NCI-H1436 (cell line): Measurements from ENCODE around the gene SLC17A9.
A peak's percentile ranks its signal among the peaks of the same experiment; 100 is the strongest.

ENCODE experiments used
- DNase-seq: peaks from one replicate; lab custom pipeline; 2025; lab: John Stamatoyannopoulos, UW

Gene SLC17A9

DNA sequence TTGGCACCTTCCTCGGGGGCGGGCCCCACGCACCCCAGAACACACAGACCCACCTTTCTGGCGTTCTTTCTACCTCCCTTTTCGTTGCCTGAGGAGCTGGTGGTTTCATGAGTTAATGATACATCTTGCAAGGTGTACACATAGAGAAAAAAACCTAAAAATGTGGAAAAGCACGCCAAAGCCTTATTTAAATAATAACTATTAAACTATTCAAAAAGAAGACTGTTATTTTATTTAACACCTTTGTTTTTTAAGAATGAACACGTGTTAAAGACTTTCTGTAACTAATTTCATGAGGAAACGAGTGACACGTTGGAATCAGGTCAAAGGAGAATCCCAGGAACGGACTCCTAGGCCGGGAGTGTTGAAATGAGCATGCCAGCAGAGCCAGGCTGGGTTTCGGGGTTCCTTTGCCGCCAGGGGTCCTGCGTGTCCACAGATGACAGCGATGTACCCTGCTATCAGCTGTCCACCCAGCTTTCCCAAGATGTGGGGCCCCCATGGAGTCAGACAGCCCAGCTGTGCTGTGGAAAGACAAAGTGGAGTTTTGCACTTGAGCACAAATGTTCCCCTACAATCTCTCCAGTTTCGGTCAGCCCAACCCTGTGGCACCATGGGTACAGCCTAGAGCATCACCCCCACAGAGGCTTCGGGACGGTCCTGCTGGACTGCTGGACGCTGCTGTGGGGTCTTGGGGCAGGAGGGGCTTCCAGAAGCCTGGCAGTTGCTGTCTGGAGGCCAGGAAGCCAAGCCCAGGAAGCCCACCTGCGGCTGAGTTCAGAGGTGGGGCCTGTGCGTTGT is 16.1 kb downstream of the SLC17A9 start:
- DNase-seq, result no peak

GRCh38 chr20:62969179-62969760 is 16.8 kb downstream of the SLC17A9 start:
- no peak for DNase-seq

GRCh38 chr20:62969939-62970306 is 17.4 kb downstream of the SLC17A9 start:
- no peak for DNase-seq

DNA sequence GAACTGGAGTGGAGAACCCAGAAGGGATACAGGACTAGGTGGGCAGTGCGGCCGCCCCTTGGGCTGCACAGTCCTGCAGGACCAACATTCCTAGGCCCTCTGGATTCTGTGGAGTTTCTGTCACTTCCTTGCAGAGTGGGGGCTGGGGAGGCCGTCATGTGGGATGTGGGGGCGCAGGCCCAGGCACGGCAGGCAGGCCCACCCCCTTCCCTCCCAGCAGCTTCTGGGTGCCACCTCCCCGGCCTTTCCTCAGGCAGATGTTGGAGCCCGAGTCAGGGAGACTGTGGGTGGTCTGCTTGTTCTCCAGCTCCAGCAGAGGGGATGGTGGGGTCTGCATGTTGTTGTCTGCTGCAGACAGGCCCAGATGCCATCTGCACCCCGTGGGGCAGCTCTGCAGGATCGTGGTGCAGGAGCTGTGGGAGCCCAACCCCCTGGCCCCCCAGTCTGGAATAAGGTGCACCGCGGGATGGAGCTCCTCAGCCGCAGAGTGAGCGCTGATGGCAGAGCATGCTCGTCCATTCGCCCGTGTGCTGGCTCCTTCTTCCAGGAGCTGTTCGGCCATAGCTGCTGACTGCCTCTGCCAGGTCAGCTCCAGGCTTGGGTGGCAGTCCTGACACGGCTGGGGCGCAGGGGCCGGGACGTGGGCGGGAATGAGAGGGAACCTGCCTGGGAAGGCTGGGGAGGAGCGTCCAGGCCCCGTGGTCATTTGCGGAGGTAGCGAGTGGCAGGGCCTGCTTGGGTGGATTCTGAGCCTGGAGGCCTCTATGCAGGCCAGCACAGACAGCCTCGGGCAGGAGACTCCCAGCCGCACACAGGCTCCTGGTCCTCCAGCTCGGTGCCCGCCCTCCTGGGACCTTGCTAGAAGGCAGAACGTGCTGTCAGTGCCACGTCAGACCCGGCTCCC is 18.1 kb downstream of the SLC17A9 start:
- DNase-seq, result no peak

- DNase-seq, result no peak
These were observed 18.9 kb downstream of the SLC17A9 start for GRCh38 chr20:62971211-62971949.

- peak; percentile 77 for DNase-seq
These were observed 19.7 kb downstream of the SLC17A9 start for GRCh38 chr20:62971950-62972844.

DNA sequence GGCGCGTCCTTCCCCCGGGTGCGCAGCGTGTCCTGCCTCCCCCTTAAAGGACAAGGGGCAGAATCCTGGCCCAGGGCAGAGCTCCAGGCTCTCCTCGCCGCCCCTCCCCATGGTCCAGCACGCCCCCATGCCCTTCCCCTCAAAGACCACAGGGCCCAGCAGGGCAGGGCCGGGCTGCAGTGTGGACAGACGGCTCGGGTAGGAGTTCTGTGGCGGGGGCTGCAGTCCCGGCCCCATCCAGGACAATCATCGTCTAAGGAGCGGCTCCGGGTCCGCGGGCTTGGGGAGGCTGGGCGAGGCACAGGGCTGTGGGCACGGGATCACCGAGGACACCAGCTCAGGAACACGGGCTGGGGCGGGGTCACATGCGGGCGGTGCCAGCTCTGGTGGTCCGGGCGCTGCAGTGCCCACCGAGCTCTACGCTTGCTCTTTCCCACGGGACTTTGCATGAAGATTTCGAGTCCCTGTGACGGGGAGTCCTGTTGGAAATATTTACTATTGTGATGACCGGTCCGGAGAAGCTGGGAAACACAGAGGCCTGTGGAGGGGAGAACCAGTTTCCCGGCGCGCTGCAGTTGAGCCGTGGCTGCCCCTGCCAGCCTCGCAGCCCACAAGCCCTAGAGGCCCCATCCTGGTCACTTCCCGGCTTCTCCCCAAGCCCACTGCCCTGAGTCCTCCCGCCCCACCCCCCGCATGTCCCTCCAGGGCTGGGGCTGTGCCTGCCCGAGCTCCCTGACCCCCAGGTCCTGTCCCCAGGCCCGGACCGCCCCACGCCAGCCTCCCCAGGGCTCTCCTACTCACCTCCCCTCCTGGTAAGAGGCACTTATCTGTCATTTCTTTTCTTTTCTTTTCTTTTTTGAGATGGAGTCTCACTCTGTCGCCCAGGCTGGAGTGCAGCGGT is 20.6 kb downstream of the SLC17A9 start:
- DNase-seq, result no peak

DNA sequence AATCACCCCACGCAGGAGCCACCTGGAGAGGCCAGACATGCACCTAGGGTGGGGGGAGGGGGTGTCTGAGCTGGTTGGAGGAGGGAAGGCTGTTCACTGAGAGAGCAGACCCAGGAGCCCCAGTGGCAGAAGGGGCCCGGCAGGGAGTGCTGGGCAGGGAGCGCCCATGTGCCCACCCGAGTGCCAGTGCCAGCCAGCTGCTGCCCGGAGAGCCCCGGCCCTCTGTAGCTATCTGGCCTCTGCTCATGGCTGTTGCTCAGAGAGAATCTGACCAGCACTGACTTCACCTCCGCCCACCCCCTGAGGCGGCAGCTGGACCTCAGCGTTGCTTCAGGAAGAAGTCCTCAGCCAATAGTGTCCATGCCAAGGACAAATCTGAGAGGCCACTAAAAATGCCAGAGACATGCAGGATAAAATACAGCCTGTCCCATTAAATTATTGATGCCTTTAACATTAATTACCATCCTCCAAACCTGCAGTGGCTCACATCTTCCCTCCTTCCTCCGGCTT is 22.8 kb downstream of the SLC17A9 start:
- no peak for DNase-seq

- DNase-seq, result no peak
These were observed 23.5 kb downstream of the SLC17A9 start for GRCh38 chr20:62975812-62976508.

GRCh38 chr20:62976886-62977285 is 24.4 kb downstream of the SLC17A9 start:
- DNase-seq, result no peak

DNA sequence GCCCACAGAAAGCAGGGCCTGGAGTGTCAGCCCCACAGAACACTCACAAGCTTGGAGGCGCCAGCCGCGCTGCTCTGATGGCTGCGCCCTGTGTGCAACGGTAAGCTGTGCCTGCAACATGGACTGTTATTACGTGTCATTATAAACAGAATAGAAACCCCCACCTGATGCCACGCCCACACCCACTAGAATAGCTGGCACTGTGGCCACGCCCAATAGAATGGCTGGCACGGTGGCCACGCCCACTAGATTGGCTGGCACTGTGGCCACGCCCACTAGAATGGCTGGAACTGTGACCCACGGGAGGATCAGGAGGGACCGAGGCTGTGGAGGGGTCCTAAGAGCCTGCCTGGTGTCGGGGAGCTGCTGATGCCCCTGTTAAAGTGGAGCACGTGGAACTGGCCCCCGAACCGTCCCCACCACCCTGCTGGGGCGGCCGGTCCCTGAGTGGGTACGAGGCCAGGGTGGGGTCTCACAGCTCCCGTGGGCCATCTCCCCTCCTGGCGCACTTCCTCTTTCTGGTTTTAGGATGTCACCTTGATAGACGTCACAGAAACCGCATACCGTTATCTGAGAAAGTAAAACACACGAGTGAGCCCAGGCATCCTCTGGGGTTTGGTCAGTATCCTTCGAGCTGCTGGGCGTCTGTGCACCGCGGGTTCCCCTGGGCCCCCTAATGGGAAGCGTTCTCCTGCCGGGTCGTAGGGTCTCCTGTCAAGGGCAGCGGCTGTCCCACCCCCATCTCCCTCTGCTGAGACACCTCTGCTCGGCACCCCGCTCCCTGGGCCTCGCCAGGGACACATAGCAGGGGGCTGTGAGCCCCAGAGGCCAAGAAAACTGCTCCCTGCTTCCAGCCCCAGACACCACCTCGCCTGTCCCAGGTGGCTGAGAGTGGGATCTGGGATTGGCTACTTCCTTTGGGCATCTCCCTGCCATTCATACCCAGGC is 25.4 kb downstream of the SLC17A9 start:
- DNase-seq, result peak; percentile 92

DNA sequence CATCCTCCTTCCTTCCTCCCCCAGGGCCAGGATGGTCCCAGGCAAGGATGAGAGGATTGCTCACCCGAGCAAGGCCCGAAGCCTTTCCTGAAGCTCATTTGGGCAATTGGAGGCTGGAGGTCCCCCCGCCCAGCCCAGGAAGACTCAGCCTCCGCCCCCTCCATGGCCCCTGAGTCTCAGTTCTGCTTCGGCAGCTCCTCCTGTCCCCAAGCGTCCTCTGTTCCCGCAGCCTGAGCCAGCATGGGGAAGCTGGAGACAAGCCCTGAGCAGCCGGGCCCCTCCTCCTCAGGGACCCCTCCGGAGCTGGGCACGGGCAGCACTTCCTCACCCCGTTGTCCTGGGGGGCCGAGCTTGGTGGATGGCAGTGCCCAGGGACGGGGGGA is 26.0 kb downstream of the SLC17A9 start:
- DNase-seq, result no peak

GRCh38 chr20:62979310-62979709 is 26.8 kb downstream of the SLC17A9 start:
- DNase-seq, result no peak

DNA sequence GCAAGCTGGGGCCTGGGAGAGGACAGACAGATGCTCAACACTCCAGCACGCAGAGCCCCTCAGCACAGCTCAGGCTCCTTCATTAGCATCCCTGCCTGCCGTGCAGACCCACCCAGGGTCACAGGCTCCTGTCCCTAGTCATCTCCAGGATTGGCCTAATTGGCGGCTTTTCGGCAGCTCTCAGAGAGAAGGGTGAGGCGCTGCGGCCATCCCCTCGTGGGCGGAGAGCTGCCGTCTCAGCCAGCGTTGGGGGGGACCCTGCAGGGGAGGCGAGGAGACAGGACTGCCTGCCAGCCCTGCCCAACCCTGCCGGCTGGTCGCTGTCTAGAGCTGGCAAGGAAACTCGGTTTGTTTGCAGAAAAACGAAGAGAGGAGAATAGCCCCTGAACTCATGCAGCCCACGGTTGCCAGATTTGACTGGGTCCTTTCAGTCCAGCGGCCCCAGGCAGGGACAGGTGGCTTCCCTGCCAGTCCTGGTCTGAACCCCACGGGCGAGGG is 27.4 kb downstream of the SLC17A9 start:
- DNase-seq, result no peak

GRCh38 chr20:62980380-62980960 is 28.0 kb downstream of the SLC17A9 start:
- peak; percentile 82 for DNase-seq

- peak; percentile 78 for DNase-seq
These were observed 28.5 kb downstream of the SLC17A9 start for GRCh38 chr20:62980970-62981369.
